ENCODE data around the gene LTN1.
"Not testable (repeated sequence)": the region's sequence is repeated elsewhere in the genome, so short reads cannot be mapped to it uniquely, and the experiment has no call there.

LTN1 gene, protein sequence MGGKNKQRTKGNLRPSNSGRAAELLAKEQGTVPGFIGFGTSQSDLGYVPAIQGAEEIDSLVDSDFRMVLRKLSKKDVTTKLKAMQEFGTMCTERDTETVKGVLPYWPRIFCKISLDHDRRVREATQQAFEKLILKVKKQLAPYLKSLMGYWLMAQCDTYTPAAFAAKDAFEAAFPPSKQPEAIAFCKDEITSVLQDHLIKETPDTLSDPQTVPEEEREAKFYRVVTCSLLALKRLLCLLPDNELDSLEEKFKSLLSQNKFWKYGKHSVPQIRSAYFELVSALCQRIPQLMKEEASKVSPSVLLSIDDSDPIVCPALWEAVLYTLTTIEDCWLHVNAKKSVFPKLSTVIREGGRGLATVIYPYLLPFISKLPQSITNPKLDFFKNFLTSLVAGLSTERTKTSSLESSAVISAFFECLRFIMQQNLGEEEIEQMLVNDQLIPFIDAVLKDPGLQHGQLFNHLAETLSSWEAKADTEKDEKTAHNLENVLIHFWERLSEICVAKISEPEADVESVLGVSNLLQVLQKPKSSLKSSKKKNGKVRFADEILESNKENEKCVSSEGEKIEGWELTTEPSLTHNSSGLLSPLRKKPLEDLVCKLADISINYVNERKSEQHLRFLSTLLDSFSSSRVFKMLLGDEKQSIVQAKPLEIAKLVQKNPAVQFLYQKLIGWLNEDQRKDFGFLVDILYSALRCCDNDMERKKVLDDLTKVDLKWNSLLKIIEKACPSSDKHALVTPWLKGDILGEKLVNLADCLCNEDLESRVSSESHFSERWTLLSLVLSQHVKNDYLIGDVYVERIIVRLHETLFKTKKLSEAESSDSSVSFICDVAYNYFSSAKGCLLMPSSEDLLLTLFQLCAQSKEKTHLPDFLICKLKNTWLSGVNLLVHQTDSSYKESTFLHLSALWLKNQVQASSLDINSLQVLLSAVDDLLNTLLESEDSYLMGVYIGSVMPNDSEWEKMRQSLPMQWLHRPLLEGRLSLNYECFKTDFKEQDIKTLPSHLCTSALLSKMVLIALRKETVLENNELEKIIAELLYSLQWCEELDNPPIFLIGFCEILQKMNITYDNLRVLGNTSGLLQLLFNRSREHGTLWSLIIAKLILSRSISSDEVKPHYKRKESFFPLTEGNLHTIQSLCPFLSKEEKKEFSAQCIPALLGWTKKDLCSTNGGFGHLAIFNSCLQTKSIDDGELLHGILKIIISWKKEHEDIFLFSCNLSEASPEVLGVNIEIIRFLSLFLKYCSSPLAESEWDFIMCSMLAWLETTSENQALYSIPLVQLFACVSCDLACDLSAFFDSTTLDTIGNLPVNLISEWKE (N-terminal part only)

GRCh38 chr21:28992526-28993292, at the start of gene LTN1:
TSS of gene LTN1 (minus strand) at chr21:28992877. CDS start at chr21:28992805, 72 bp downstream.
- peak; percentile 99 for DNase-seq

GRCh38 chr21:29034678-29035077, 42.0 kb upstream of the LTN1 start:
- no peak for DNase-seq

GRCh38 chr21:29033871-29034270, 41.2 kb upstream of the LTN1 start:
- no peak for DNase-seq

GRCh38 chr21:29033301-29033700, 40.6 kb upstream of the LTN1 start:
- DNase-seq = no peak

DNA sequence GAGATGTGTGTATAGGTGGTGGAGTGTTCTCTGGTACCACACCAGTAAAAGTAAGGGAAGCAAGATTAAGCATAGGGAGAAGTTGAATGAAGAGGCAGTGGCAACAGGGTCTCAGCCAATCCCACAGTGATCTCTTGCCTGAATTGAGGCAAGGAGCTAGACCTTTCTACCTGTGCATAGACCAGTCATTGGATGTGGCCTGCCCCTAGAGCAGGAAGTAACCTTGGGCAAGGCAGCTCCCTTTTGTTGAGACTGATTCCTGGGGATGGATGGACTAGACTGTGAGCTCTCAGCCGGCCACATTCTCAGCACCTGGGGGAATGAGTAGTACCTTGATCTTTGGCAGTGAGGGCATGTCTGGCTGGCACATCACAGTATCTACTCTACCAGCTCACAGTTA, 38.2 kb upstream of the LTN1 start:
- no peak for DNase-seq

- DNase-seq = no peak
These were observed 36.8 kb upstream of the LTN1 start for GRCh38 chr21:29029524-29029923.

GRCh38 chr21:29025328-29025713, 32.6 kb upstream of the LTN1 start:
- DNase-seq = no peak

DNA sequence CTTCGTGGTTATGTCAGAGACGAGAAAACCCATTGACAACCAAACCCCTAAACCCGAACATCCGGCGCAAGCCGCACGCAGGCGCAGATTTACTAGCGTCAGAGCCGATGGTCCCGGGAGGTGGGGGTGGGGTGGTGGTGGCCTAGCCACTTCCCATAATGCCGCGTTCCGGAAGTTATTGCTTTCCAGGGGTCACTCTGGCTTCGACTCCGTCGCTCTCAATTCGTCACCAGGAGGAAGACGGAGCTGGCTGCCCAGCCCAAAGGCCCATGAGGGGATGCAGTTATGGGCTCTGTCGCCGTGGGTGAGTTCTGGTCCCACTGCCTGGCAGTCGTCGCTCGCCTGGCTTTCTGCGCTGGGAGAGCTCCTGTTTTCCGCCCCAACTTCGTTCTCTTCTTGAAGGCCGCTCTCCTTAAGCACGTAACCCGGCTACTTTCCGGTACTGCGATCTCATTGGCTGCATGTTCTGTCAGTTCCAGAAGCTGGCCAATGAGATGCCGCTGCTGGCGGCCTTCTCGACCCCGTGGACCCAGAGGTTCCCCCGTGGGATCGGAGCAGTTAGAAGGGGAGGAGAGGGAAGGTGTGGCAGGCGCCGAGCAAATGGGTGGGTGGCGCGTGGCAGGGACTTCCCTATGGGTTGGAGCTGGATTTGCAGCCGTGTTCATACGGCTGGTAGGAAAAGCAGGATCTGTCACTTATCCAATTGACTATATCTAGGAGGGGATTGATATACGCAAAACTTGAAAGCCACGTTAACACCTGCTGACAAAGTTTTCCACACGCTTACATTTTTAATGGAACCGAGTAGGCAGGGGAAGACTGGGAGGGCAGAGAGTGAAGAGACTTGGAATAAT, 32.0 kb upstream of the LTN1 start, which contains the start of gene USP16:
Gene USP16 (plus strand): TSS at position 195 of the 854 bp plus-strand sequence. CDS start 3,246 bp downstream, outside the sequence.
- DNase-seq = peak; percentile 97

- DNase-seq = peak; percentile 24
These were observed 29.5 kb upstream of the LTN1 start for GRCh38 chr21:29022166-29022565.

DNA sequence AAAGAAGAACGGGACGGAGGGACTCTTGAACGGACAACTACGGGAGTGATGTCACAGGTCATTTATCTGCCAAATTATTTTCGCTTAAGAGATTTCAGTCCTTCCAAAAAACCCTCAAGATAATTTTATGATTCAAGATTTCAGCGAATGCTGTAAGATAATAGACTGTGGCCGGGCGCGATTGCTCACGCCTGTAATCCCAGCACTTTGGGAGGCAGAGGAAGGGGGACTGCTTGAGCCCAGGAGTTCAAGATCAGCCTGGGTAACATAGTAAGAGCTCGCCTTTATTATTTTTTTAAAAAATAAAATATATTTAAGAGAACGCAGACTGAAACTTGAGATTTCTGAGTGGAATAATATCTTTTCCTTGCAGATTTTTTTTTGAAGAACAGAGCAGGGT, 25.9 kb upstream of the LTN1 start:
- DNase-seq = peak; percentile 12

DNA sequence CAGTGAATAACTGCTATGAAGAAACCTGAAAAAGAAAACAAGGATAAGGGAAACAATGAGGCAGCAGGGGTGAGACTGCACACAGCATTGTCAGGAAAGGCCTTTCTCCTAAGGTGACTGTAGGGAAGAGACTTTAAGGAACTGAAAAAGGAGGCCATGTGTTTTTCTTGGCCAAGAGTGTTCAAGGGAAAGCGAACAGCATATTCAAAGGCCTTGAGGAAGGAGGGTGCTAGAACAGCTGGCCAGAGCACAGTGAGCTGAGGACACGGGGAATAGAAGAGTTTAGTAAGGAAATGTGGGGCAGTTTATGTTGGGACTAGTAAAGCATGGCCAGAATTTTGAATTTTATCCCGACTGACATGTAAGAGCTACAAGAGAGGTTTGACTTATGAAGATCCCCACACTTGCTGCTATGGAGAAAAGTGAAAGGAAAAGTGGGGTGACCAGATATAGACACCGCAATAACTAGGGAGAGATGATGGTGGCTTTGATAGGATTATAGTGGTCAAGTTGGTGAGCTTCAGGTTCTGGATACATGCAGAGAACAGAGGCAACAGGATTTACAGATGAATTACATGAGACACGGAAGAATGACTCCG, 25.1 kb upstream of the LTN1 start:
- DNase-seq = no peak

DNA sequence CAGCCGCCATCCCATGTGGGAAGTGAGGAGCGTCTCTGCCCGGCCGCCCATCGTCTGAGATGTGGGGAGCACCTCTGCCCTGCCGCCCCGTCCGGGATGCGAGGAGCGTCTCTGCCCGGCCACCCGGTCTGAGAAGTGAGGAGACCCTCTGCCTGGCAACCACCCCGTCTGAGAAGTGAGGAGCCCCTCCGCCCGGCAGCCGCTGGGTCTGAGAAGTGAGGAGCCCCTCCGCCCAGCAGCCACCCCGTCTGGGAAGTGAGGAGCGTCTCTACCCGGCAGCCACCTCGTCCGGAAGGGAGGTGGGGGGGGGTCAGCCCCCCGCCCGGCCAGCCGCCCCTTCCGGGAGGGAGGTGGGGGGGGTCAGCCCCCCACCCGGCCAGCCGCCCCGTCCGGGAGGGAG, 18.6 kb upstream of the LTN1 start:
- not testable (repeated sequence) for DNase-seq

DNA sequence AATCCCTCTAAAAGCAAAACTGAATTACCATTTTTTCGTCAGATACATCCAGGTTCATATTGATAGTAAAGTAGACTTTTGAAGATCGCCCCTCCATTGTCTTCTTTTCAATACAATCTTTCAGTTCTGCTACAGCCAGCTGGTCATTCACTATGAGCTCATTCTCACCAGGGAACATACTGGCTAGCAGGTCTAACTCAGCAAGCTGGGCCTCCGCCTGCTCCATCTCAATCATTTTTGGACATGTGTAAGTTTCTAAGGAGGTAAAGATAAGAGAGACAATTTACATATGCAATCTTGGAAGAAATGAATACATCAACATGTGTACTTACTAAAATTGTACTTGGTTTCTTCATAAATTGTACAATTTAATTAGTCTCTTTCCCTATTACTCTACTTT, 15.7 kb upstream of the LTN1 start:
- no peak for DNase-seq

GRCh38 chr21:29007810-29008209, 15.1 kb upstream of the LTN1 start:
- no peak for DNase-seq

DNA sequence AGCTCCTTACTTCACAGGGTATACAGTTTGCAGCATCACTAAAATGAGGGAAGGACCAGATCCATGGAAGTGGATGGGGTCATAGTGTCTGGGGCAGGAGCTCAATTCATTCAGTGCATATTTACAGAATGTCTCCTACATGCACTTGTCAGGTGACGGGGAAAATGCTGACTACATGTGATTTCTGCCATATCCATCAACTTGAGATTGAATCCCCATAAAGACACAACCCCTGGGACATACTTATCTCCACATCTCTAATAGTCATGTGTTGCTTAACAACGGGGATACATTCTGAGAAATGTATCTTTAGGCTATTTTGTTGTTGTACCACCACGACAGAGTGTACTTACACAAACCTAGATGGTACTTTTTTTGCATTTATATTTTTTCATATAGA, 14.5 kb upstream of the LTN1 start:
- DNase-seq = no peak

GRCh38 chr21:29005696-29006095, 13.0 kb upstream of the LTN1 start:
- DNase-seq = no peak

GRCh38 chr21:29002442-29003144, 9.9 kb upstream of the LTN1 start:
- DNase-seq = peak; percentile 96

- no peak for DNase-seq
These were observed 584 bp upstream of the LTN1 start for GRCh38 chr21:28993293-28993629.

GRCh38 chr21:28991861-28992525, 684 bp downstream of the LTN1 start:
- no peak for DNase-seq

DNA sequence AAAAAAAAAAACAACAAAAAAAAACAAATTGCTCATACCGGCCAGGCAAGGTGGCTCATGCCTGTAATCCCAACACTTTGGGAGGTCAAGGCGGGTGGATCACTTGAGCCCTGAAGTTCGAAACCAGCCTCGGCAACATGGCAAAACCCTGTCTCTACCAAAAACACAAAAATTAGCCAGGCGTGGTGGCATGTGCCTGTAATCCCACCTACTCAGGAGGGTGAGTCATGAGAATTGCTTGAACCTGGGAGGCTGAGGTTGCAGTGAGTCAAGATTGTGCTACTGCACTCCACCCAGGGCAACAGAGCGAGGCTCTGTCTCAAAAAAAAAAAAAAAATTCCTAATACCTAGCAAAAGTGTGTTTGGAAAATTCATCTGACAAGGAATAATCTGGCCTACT, 4.5 kb downstream of the LTN1 start:
- DNase-seq = not testable (repeated sequence)
